Body of pancreas (tissue), 4 donors: ENCODE data around the gene FIP1L1.

Experiments used
- CTCF ChIP-seq, 7 experiments: fragments of 450-650 bp in 4 of 7; fragments of 200-600 bp in 3 of 7; sonication (generic) in 3 of 7; IDR thresholded peaks; one replicate each; pipeline ENCODE4 v1.5.1; 2016 to 2019; ENCODE audit warnings: antibody characterized with exemption in 7 of 7
- POLR2A ChIP-seq, 3 donors: fragments of 450-650 bp; IDR thresholded peaks; one replicate each; pipeline ENCODE4 v1.6.1; 2016; ENCODE audit warnings: antibody characterized with exemption in 3 of 3, mild to moderate bottlenecking in 2 of 3

GRCh38 chr4:53436251-53436650 lies 58.8 kb downstream of the FIP1L1 start:
- TF ChIP-seq CTCF (IDR thresholded peaks at IDR 0.05) (no peak), POLR2A (IDR thresholded peaks at IDR 0.05) (no peak)
